PC-3 (cell line): Measurements from ENCODE around the gene SCRT2. TPM values are rescaled to one million over a fixed set of nuclear protein-coding genes. Genes with fewer than 3 reads are reported as not detected.

Experiments used
- ATAC-seq: fragments of 200-7000 bp; cut with Tn5 transposase; 2 replicates; pipeline ENCODE4 v1.9.1; 2020; ENCODE audit warnings: mild to moderate bottlenecking, moderate library complexity
- BruUV-seq: library from RNA; stranded (reverse); fragments of 400-500 nt; replicated peaks from 2 replicates; lab custom pipeline; 2021; lab: Mats Ljungman, UMichigan
- CTCF ChIA-PET: fragments of 300-600 bp; sonication (Branson Sonifier 250); formaldehyde crosslinking; loops from one replicate; lab custom pipeline; 2022; ENCODE audit warnings: antibody characterized with exemption; lab: Charles Lee
- POLR2A ChIA-PET: fragments of 300-600 bp; sonication (Branson Sonifier 250); formaldehyde crosslinking; loops from one replicate; lab custom pipeline; 2022; ENCODE audit warnings: antibody characterized with exemption; ENCODE audit not compliant: unreplicated experiment; lab: Charles Lee
- DNase-seq: peaks from one replicate; pipeline ENCODE4 v3.0.0-alpha.2; 2015
- H2AFZ ChIP-seq: fragments of 300-600 bp; sonication (generic); 2 replicates; pipeline ENCODE4 v1.6.0; 2016; ENCODE audit warnings: antibody characterized with exemption, low read length
- H3F3A ChIP-seq: fragments of 300-600 bp; sonication (generic); one replicate; pipeline ENCODE4 v1.6.0; 2017; ENCODE audit warnings: antibody characterized with exemption, low read length, control low read depth, mild to moderate bottlenecking; ENCODE audit not compliant: unreplicated experiment
- H3K27ac ChIP-seq: fragments of 300-600 bp; sonication (generic); 2 replicates; pipeline ENCODE4 v1.5.1; 2016; ENCODE audit warnings: mild to moderate bottlenecking, low read length
- H3K27me3 ChIP-seq: fragments of 300-600 bp; sonication (generic); 2 replicates; pipeline ENCODE4 v1.6.1; 2016; ENCODE audit warnings: low read length, mixed read lengths
- H3K36me3 ChIP-seq: fragments of 300-600 bp; sonication (generic); 2 replicates; pipeline ENCODE4 v1.6.1; 2016; ENCODE audit warnings: low read depth, mixed run types, low read length, mixed read lengths
- H3K4me1 ChIP-seq: fragments of 300-600 bp; sonication (generic); 2 replicates; pipeline ENCODE4 v1.5.1; 2016; ENCODE audit warnings: low read length; ENCODE audit not compliant: insufficient read depth
- H3K4me2 ChIP-seq: fragments of 300-600 bp; sonication (generic); 2 replicates; pipeline ENCODE4 v1.6.0; 2016; ENCODE audit warnings: low read length
- H3K4me3 ChIP-seq: fragments of 300-600 bp; sonication (generic); 2 replicates; pipeline ENCODE4 v1.5.1; 2016; ENCODE audit warnings: mild to moderate bottlenecking, low read length, mixed read lengths
- H3K79me2 ChIP-seq: fragments of 300-600 bp; sonication (generic); 2 replicates; pipeline ENCODE4 v1.6.1; 2017; ENCODE audit warnings: low read length, mixed read lengths
- H3K9ac ChIP-seq: fragments of 300-600 bp; sonication (generic); 2 replicates; pipeline ENCODE4 v1.6.0; 2016; ENCODE audit warnings: mild to moderate bottlenecking, low read length
- H3K9me2 ChIP-seq: fragments of 300-600 bp; sonication (generic); replicated peaks from 2 replicates; pipeline ENCODE4 v1.6.1; 2016; ENCODE audit warnings: mixed run types, low read length, mixed read lengths
- H3K9me3 ChIP-seq: fragments of 300-600 bp; sonication (generic); 2 replicates; pipeline ENCODE4 v1.6.1; 2016; ENCODE audit warnings: low read length, mixed read lengths
- H4K20me1 ChIP-seq: fragments of 300-600 bp; sonication (generic); 2 replicates; pipeline ENCODE4 v1.6.1; 2016; ENCODE audit warnings: low read length, mixed read lengths
- CTCF ChIP-seq: fragments of 300-600 bp; sonication (generic); conservative IDR thresholded peaks from 2 replicates; pipeline ENCODE4 v1.5.1; 2017; ENCODE audit warnings: antibody characterized with exemption, low read depth, mild to moderate bottlenecking, low read length
- EZH2 ChIP-seq: fragments of 300-600 bp; sonication (generic); IDR thresholded peaks from one replicate; pipeline ENCODE4 v1.6.1; 2017; ENCODE audit warnings: antibody characterized with exemption, mild to moderate bottlenecking, low read length; ENCODE audit not compliant: unreplicated experiment
- EZH2phosphoT487 ChIP-seq: fragments of 300-600 bp; sonication (generic); IDR thresholded peaks from 2 replicates; pipeline ENCODE4 v1.6.1; 2018; ENCODE audit warnings: mild to moderate bottlenecking, antibody characterized with exemption, low read length, borderline replicate concordance
- intact Hi-C: fragments of 100-400 bp; cut with micrococcal nuclease; formaldehyde crosslinking; loops from 2 replicates; pipeline ENCODE4 v1.9.0; 2023
- total RNA-seq: library from RNA; depleted of rRNA; stranded (reverse); fragments of >200 nt; gene quantifications from 2 replicates; pipeline ENCODE4 v1.2.3, GENCODE V29; 2014

SCRT2 gene
- total RNA-seq, 1 experiment from 2014 or later, result not detected

GRCh38 chr20:618980-619379, 56.6 kb downstream of the SCRT2 start:
- Histone ChIP-seq H3K9ac (no peak overlapping the region), H3K36me3 (no peaks in the 10 kb centered on the region), H2AFZ (no peak overlapping the region), H3K4me3 (no peak overlapping the region), H3K4me2 (no peak overlapping the region), H3K79me2 (no peaks in the 10 kb centered on the region), H3K9me3 (no peaks in the 10 kb centered on the region), H3K9me2 (no peaks in the 10 kb centered on the region), H3K27me3 (peaks cover 80% of the 10 kb centered on the region), H3K4me1 (no peaks in the 10 kb centered on the region), H3K27ac (no peak overlapping the region), H4K20me1 (no peaks in the 10 kb centered on the region), H3F3A (no peaks in the 10 kb centered on the region)
- intact Hi-C loops, result no loop called here
- ATAC-seq (no peak), DNase-seq (no peak)
- ChIA-PET POLR2A (no interaction called here), CTCF (no interaction called here)
- no TSS peak for BruUV-seq
- TF ChIP-seq EZH2phosphoT487 (no peak), EZH2 (no peak), CTCF (no peak)

GRCh38 chr20:617934-618690, 57.5 kb downstream of the SCRT2 start:
- Histone ChIP-seq H3K4me1 (no peaks in the 10 kb centered on the region), H3K27me3 (peaks cover 82% of the 10 kb centered on the region), H3K4me2 (no peak overlapping the region), H3K79me2 (no peaks in the 10 kb centered on the region), H3F3A (no peaks in the 10 kb centered on the region), H3K9me3 (no peaks in the 10 kb centered on the region), H3K9me2 (no peaks in the 10 kb centered on the region), H3K27ac (no peak overlapping the region), H3K36me3 (no peaks in the 10 kb centered on the region), H2AFZ (no peak overlapping the region), H3K9ac (no peak overlapping the region), H4K20me1 (no peaks in the 10 kb centered on the region), H3K4me3 (no peak overlapping the region)
- CTCF ChIA-PET, result no interaction called here
- POLR2A ChIA-PET, result interaction anchor here (0.5 kb wide), 1 partner anchor 223 kb away, joined by 3 read pairs; no protein-coding TSS in a partner anchor
- TF ChIP-seq CTCF (no peak), EZH2 (no peak), EZH2phosphoT487 (no peak)
- ATAC-seq, result no peak
- no TSS peak for BruUV-seq
- intact Hi-C loops, result no loop called here
- no peak for DNase-seq

GRCh38 chr20:615514-615913, 60.1 kb downstream of the SCRT2 start:
- Histone ChIP-seq H3K27ac (no peak overlapping the region), H3K4me2 (no peak overlapping the region), H3K9me2 (no peaks in the 10 kb centered on the region), H3K36me3 (no peaks in the 10 kb centered on the region), H3K9ac (no peak overlapping the region), H3K9me3 (no peaks in the 10 kb centered on the region), H4K20me1 (no peaks in the 10 kb centered on the region), H3K4me1 (no peaks in the 10 kb centered on the region), H3F3A (no peaks in the 10 kb centered on the region), H3K4me3 (no peak overlapping the region), H3K27me3 (peaks cover 76% of the 10 kb centered on the region), H3K79me2 (no peaks in the 10 kb centered on the region), H2AFZ (no peak overlapping the region)
- TF ChIP-seq CTCF, result no peak
- TF ChIP-seq EZH2, result no peak
- no peak for TF ChIP-seq EZH2phosphoT487
- BruUV-seq, result no TSS peak
- DNase-seq (no peak), ATAC-seq (no peak)
- POLR2A ChIA-PET, result no interaction called here
- intact Hi-C loops, result no loop called here
- CTCF ChIA-PET, result no interaction called here
